Measurements from ENCODE around the gene TSPAN9.

TSPAN9 gene

GRCh38 chr12:3315201-3315661 is 238.1 kb downstream of the TSPAN9 start:
- in situ Hi-C loops (cut with HindIII; ENCODE audit: low sequenced_read_pairs) = no loop called here
- no peak for DNase-seq (ENCODE audit: low read depth)
- no peak overlapping the region for H3K4me3 ChIP-seq (ENCODE audit: low read depth, low read length)
- TF ChIP-seq CTCF (IDR thresholded peaks at IDR 0.05; ENCODE audit: low read depth, low read length, missing control alignments) = no peak

GRCh38 chr12:3316776-3317480 is 239.7 kb downstream of the TSPAN9 start:
- TF ChIP-seq CTCF (IDR thresholded peaks at IDR 0.05; ENCODE audit: low read depth, low read length, missing control alignments) = no peak
- in situ Hi-C loops (cut with HindIII; ENCODE audit: low sequenced_read_pairs) = no loop called here
- DNase-seq (ENCODE audit: low read depth) = no peak

GRCh38 chr12:3317481-3317815 is 240.3 kb downstream of the TSPAN9 start:
- in situ Hi-C loops (cut with HindIII; ENCODE audit: low sequenced_read_pairs) = no loop called here
- no peak for TF ChIP-seq CTCF (IDR thresholded peaks at IDR 0.05; ENCODE audit: low read depth, low read length, missing control alignments)
- no peak for DNase-seq (ENCODE audit: low read depth)
- no peak overlapping the region for H3K4me3 ChIP-seq (ENCODE audit: low read depth, low read length)

More at GRCh38 chr12:3316776-3317480, 239.7 kb downstream of the TSPAN9 start:
- H3K4me3 ChIP-seq (ENCODE audit: low read depth, low read length) = no peak overlapping the region

- no peak for DNase-seq (ENCODE audit: low read depth)
- H3K4me3 ChIP-seq (ENCODE audit: low read depth, low read length) = no peak overlapping the region
- no peak for TF ChIP-seq CTCF (IDR thresholded peaks at IDR 0.05; ENCODE audit: low read depth, low read length, missing control alignments)
- in situ Hi-C loops (cut with HindIII; ENCODE audit: low sequenced_read_pairs) = no loop called here
These were observed 240.8 kb downstream of the TSPAN9 start for GRCh38 chr12:3317841-3318501.

GRCh38 chr12:3319723-3320492 is 242.7 kb downstream of the TSPAN9 start:
- DNase-seq (ENCODE audit: low read depth) = no peak
- in situ Hi-C loops (cut with HindIII; ENCODE audit: low sequenced_read_pairs) = no loop called here
- no peak overlapping the region for H3K4me3 ChIP-seq (ENCODE audit: low read depth, low read length)
- TF ChIP-seq CTCF (IDR thresholded peaks at IDR 0.05; ENCODE audit: low read depth, low read length, missing control alignments) = no peak

- no peak for TF ChIP-seq CTCF (IDR thresholded peaks at IDR 0.05; ENCODE audit: low read depth, low read length, missing control alignments)
- in situ Hi-C loops (cut with HindIII; ENCODE audit: low sequenced_read_pairs) = no loop called here
These were observed 243.8 kb downstream of the TSPAN9 start for GRCh38 chr12:3320881-3321509.

More at GRCh38 chr12:3320881-3321509, 243.8 kb downstream of the TSPAN9 start:
- DNase-seq (ENCODE audit: low read depth) = no peak
- no peak overlapping the region for H3K4me3 ChIP-seq (ENCODE audit: low read depth, low read length)
